Measurements from ENCODE around the gene EAF1. TPM values are rescaled to one million over a fixed set of nuclear protein-coding genes. Genes with fewer than 3 reads are reported as not detected.

Gene EAF1
- total and polyA plus RNA-seq, 2 experiments from 2014 or later, result 9.4 to 45.4 TPM

DNA sequence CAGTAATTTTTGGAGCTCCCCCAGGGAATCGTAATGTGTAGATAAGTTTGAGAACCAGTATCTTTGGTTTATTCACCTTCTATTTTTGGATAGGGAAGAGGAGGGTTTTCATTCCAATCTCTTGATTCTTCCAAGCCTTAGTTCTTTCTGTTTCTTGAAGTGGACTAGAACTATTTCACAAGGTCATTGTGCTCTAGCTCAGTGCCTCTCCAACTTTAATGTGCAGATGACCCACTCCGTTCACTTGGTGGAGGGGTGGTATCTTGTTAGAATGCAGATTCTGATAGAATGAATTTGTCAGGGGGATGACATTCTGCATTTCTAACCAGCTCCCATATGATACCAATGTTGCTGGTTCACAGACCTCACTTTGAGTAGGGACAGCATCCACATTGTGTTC lies 58.6 kb downstream of the EAF1 start (continued):
- TF ChIP-seq, protein P1, sequence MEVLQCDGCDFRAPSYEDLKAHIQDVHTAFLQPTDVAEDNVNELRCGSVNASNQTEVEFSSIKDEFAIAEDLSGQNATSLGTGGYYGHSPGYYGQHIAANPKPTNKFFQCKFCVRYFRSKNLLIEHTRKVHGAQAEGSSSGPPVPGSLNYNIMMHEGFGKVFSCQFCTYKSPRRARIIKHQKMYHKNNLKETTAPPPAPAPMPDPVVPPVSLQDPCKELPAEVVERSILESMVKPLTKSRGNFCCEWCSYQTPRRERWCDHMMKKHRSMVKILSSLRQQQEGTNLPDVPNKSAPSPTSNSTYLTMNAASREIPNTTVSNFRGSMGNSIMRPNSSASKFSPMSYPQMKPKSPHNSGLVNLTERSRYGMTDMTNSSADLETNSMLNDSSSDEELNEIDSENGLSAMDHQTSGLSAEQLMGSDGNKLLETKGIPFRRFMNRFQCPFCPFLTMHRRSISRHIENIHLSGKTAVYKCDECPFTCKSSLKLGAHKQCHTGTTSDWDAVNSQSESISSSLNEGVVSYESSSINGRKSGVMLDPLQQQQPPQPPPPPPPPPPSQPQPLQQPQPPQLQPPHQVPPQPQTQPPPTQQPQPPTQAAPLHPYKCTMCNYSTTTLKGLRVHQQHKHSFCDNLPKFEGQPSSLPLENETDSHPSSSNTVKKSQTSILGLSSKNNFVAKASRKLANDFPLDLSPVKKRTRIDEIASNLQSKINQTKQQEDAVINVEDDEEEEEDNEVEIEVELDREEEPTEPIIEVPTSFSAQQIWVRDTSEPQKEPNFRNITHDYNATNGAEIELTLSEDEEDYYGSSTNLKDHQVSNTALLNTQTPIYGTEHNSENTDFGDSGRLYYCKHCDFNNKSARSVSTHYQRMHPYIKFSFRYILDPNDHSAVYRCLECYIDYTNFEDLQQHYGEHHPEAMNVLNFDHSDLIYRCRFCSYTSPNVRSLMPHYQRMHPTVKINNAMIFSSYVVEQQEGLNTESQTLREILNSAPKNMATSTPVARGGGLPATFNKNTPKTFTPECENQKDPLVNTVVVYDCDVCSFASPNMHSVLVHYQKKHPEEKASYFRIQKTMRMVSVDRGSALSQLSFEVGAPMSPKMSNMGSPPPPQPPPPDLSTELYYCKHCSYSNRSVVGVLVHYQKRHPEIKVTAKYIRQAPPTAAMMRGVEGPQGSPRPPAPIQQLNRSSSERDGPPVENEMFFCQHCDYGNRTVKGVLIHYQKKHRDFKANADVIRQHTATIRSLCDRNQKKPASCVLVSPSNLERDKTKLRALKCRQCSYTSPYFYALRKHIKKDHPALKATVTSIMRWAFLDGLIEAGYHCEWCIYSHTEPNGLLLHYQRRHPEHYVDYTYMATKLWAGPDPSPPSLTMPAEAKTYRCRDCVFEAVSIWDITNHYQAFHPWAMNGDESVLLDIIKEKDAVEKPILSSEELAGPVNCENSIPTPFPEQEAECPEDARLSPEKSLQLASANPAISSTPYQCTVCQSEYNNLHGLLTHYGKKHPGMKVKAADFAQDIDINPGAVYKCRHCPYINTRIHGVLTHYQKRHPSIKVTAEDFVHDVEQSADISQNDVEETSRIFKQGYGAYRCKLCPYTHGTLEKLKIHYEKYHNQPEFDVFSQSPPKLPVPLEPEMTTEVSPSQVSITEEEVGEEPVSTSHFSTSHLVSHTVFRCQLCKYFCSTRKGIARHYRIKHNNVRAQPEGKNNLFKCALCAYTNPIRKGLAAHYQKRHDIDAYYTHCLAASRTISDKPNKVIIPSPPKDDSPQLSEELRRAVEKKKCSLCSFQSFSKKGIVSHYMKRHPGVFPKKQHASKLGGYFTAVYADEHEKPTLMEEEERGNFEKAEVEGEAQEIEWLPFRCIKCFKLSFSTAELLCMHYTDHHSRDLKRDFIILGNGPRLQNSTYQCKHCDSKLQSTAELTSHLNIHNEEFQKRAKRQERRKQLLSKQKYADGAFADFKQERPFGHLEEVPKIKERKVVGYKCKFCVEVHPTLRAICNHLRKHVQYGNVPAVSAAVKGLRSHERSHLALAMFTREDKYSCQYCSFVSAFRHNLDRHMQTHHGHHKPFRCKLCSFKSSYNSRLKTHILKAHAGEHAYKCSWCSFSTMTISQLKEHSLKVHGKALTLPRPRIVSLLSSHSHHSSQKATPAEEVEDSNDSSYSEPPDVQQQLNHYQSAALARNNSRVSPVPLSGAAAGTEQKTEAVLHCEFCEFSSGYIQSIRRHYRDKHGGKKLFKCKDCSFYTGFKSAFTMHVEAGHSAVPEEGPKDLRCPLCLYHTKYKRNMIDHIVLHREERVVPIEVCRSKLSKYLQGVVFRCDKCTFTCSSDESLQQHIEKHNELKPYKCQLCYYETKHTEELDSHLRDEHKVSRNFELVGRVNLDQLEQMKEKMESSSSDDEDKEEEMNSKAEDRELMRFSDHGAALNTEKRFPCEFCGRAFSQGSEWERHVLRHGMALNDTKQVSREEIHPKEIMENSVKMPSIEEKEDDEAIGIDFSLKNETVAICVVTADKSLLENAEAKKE (CRISPR knock-in tag; IDR thresholded peaks at IDR 0.05), result no peak
- no peak for TF ChIP-seq ETS1 (IDR thresholded peaks at IDR 0.05)

DNA sequence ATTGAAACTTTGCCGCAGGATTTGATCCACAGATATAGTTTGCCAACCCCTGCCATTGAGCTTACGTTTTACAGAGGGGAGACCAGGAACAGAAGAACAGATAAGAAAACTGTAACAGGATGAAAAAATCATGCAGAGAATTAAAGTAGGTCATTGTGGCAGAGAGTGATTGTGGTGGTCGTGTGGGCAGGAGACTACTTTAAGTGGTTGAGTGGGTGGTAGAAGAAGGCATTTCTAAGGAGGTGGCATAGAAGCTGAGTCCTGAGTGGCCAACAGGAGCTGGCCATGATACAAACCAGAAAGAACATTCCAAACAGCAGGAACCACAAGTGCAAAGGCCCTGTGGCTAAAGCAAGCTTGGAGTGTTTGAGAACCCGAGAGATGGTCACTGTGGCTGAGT lies 59.6 kb downstream of the EAF1 start:
- DNase-seq (ENCODE audit: low spot score), result no peak
- no peak overlapping the region for H3K4me3 Mint-ChIP-seq
- no peaks in the 10 kb centered on the region for H3K27me3 Mint-ChIP-seq (ENCODE audit: insufficient read depth, low read depth, poor library complexity)
- Histone ChIP-seq H3K4me3 (no peak overlapping the region), H3K9me2 (ENCODE audit: insufficient read depth) (no peaks in the 10 kb centered on the region), H4K20me1 (replicated peaks; ENCODE audit: insufficient read depth) (no peaks in the 10 kb centered on the region), H3F3A (replicated peaks; ENCODE audit: low read depth) (no peaks in the 10 kb centered on the region), H3K27me3 (ENCODE audit: insufficient read depth) (no peaks in the 10 kb centered on the region), H3K4me2 (no peak overlapping the region), H3K4me1 (ENCODE audit: insufficient read depth) (no peaks in the 10 kb centered on the region), H3K36me3 (ENCODE audit: insufficient read depth) (no peaks in the 10 kb centered on the region), H2AFZ (no peak overlapping the region), H3K79me2 (replicated peaks; ENCODE audit: insufficient read depth) (no peaks in the 10 kb centered on the region), H3K27ac (ENCODE audit: low read depth) (no peak overlapping the region)
- H3K4me1 Mint-ChIP-seq, result no peaks in the 10 kb centered on the region
- no peaks in the 10 kb centered on the region; the same call in 2 of the 3 replicates for H3K36me3 Mint-ChIP-seq (ENCODE audit: low read depth)
- no peak overlapping the region for H3K27ac Mint-ChIP-seq
- ATAC-seq, result no peak
- peaks cover 2% of the 10 kb centered on the region; the same call in 1 of the 3 replicates for H3K9me3 Mint-ChIP-seq
- TF ChIP-seq EZH2phosphoT487 (IDR thresholded peaks at IDR 0.05; ENCODE audit: unreplicated experiment), result no peak
- TF ChIP-seq STAT1 (IDR thresholded peaks at IDR 0.05; ENCODE audit: unreplicated experiment), result no peak
- TF ChIP-seq, protein P1 (CRISPR knock-in tag; IDR thresholded peaks at IDR 0.05), result no peak
- TF ChIP-seq CREB1 (CRISPR knock-in tag; IDR thresholded peaks at IDR 0.05; ENCODE audit: low read depth), result no peak
- no peak for TF ChIP-seq ZNF331 (CRISPR knock-in tag; IDR thresholded peaks at IDR 0.05; ENCODE audit: low read depth)
- TF ChIP-seq ETS1 (IDR thresholded peaks at IDR 0.05), result no peak
- TF ChIP-seq ZNF114 (CRISPR knock-in tag; IDR thresholded peaks at IDR 0.05), result no peak
